Measurements from ENCODE around the gene PSMG2.

- TF ChIP-seq CTCF (conservative IDR thresholded peaks at IDR 0.05; ENCODE audit: low read depth, low read length) (no peak), BHLHE40 (IDR thresholded peaks at IDR 0.05; ENCODE audit: low read depth, low read length) (no peak), MXI1 (IDR thresholded peaks at IDR 0.05; ENCODE audit: borderline replicate concordance, low read depth, low read length) (no peak), POLR2A (IDR thresholded peaks at IDR 0.05; ENCODE audit: low read depth, low read length) (no peak), MAFK (IDR thresholded peaks at IDR 0.05; ENCODE audit: low read depth, low read length) (no peak), FOS (IDR thresholded peaks at IDR 0.05; ENCODE audit: low read depth, low read length) (no peak)
Observed at GRCh38 chr18:12699747-12700146, 3.1 kb upstream of the PSMG2 start.

Data from IMR-90 (cell line).